K562 (cell line): ENCODE results near the gene QKI. TPM values are rescaled to one million over a fixed set of nuclear protein-coding genes. Genes with fewer than 3 reads are reported as not detected.

Source experiments
- CEBPG ChIP-seq, 3 experiments: fragments of 200-800 bp in 1 of 3; sonication (Bioruptor generic) in 1 of 3; sonication (generic) in 1 of 3; formaldehyde crosslinking in 1 of 3; IDR thresholded peaks in 2 of 3; conservative IDR thresholded peaks in 1 of 3; 2 replicates each; pipeline versions ENCODE4 v1.6.1 to v1.8.0; 2016 to 2022; ENCODE audit warnings: missing compliant biosample characterization in 2 of 3, missing genetic modification characterization in 2 of 3, mild to moderate bottlenecking in 1 of 3, missing genetic modification reagents in 1 of 3
- CHD7 ChIP-seq: fragments of 200-600 bp; sonication (generic); IDR thresholded peaks from one replicate; pipeline ENCODE4 v1.6.1; 2012; ENCODE audit warnings: mild to moderate bottlenecking, low read depth, low read length, inconsistent platforms
- MAZ ChIP-seq, 2 experiments: fragments of 450-650 bp in 1 of 2; sonication (generic) in 1 of 2; formaldehyde crosslinking; IDR thresholded peaks in 1 of 2; conservative IDR thresholded peaks in 1 of 2; 2 replicates each; pipeline versions ENCODE4 v1.4.0 to v1.5.0; 2020; ENCODE audit warnings: mild to moderate bottlenecking in 1 of 2, missing genetic modification reagents in 1 of 2
- NONO ChIP-seq, 2 experiments: fragments of 200-400 bp in 1 of 2; fragments of 450-650 bp in 1 of 2; formaldehyde crosslinking in 1 of 2; IDR thresholded peaks; 2 replicates each; pipeline ENCODE4 v1.6.1; 2017; ENCODE audit warnings: low read depth in 2 of 2, mild to moderate bottlenecking in 2 of 2, moderate library complexity in 2 of 2, low read length in 1 of 2
- POLR2A ChIP-seq: fragments of 450-650 bp; conservative IDR thresholded peaks from 2 replicates; pipeline ENCODE4 v1.6.1; 2016
- POLR2AphosphoS5 ChIP-seq: IDR thresholded peaks from 2 replicates; pipeline ENCODE4 v1.6.1; 2011; ENCODE audit warnings: mild to moderate bottlenecking, low read depth, low read length, moderate library complexity; ENCODE audit not compliant: control insufficient read depth, insufficient read depth
- RBBP5 ChIP-seq: fragments of 200-600 bp; sonication (generic); IDR thresholded peaks from 2 replicates; pipeline ENCODE4 v1.6.1; 2012; ENCODE audit warnings: borderline replicate concordance, mild to moderate bottlenecking, low read length, control low read depth, inconsistent platforms; ENCODE audit not compliant: insufficient read depth, poor library complexity, severe bottlenecking
- SIN3A ChIP-seq, 2 experiments: fragments of 150-350 bp in 1 of 2; IDR thresholded peaks; 2 replicates each; pipeline ENCODE4 v1.6.1; 2011 to 2016; ENCODE audit warnings: borderline replicate concordance in 2 of 2, low read depth in 2 of 2, low read length in 2 of 2, mild to moderate bottlenecking in 2 of 2, moderate library complexity in 2 of 2; ENCODE audit not compliant: control insufficient read depth in 1 of 2
- SMARCE1 ChIP-seq: fragments of 450-650 bp; IDR thresholded peaks from 2 replicates; pipeline ENCODE4 v1.7.1; 2016; ENCODE audit warnings: mild to moderate bottlenecking
- VEZF1 ChIP-seq: fragments of 200-800 bp; sonication (Bioruptor generic); IDR thresholded peaks from 2 replicates; pipeline ENCODE4 v1.6.1; 2017; ENCODE audit warnings: missing genetic modification characterization, missing compliant biosample characterization
- ZNF384 ChIP-seq: IDR thresholded peaks from 2 replicates; pipeline ENCODE4 v1.6.1; 2012; ENCODE audit warnings: low read depth, low read length, improper control_type of control experiment
- polyA plus RNA-seq, 8 experiments: library from polyadenylated mRNA; depleted of rRNA in 4 of 8; stranded (reverse) in 5 of 8; unstranded in 3 of 8; fragments of >200 nt; fragmentation: Nextera tagmentation in 2 of 8; fragmentation: Illumina TruSeq in 1 of 8; extraction: Ambion mirVana in 2 of 8; extraction: Trizol in 1 of 8; gene quantifications; 2 replicates each; pipeline versions ENCODE4 v1.2.1 to v1.2.3, GENCODE V29; 2011 to 2014; ENCODE audit warnings: inconsistent platforms in 1 of 8, missing spikeins in 1 of 8
- total RNA-seq, 7 experiments: library from RNA; depleted of rRNA in 6 of 7; stranded (reverse); fragments of >200 nt in 6 of 7; fragmentation: Illumina TruSeq in 2 of 7; extraction: Trizol in 2 of 7; gene quantifications; 2 replicates each; pipeline versions ENCODE4 v1.2.1 to v1.2.3, GENCODE V29; 2011 to 2021; ENCODE audit warnings: low replicate concordance in 1 of 7

Gene QKI
- total and polyA plus RNA-seq, 9 of the 15 experiments (the other 6 are each of a cell fraction or from before 2014, with no cell fraction given), result 20.4 to 215 (median 123) TPM

- TF ChIP-seq SIN3A (IDR thresholded peaks at IDR 0.05; ENCODE audit: borderline replicate concordance in 2 of 2, control insufficient read depth in 1 of 2, low read depth in 2 of 2, low read length in 2 of 2), result peak in 1 of 2 experiments; percentile 19; a peak in 1 of 4 replicates
- TF ChIP-seq NONO (IDR thresholded peaks at IDR 0.05; ENCODE audit: low read depth in 2 of 2, low read length in 1 of 2), result peak in 1 of 2 experiments; percentile 77; a peak in 2 of 4 replicates
- peak; percentile 87 for TF ChIP-seq ZNF384
- TF ChIP-seq POLR2A, result peak; percentile 53; the same call in 1 of the 2 replicates
- peak; percentile 73 for TF ChIP-seq POLR2AphosphoS5
- TF ChIP-seq CHD7, result no peak
- peak in 1 of 2 experiments; percentile 19; a peak in 2 of 4 replicates for TF ChIP-seq MAZ (CRISPR knock-in tag; conservative IDR thresholded peaks at IDR 0.05 in 1 of 2, IDR thresholded peaks at IDR 0.05 in 1 of 2)
- peak; percentile 93 for TF ChIP-seq VEZF1
- no peak; the same call in 1 of the 2 replicates for TF ChIP-seq CEBPG (CRISPR knock-in tag; IDR thresholded peaks at IDR 0.05)
- TF ChIP-seq CEBPG (tag; conservative IDR thresholded peaks at IDR 0.05 in 1 of 2, IDR thresholded peaks at IDR 0.05 in 1 of 2), result peak; percentile 37 to 86; a peak in 3 of 4 replicates
- TF ChIP-seq SMARCE1, result no peak
- peak; percentile 3 for TF ChIP-seq RBBP5
Observed at GRCh38 chr6:163414117-163414945, at the start of gene QKI (continued).
